ENCODE results near the gene FCGR1A.
A peak's percentile ranks its signal among the peaks of the same experiment; 100 is the strongest.
"Not testable (repeated sequence)": the region's sequence is repeated elsewhere in the genome, so short reads cannot be mapped to it uniquely, and the experiment has no call there.

FCGR1A gene

DNA sequence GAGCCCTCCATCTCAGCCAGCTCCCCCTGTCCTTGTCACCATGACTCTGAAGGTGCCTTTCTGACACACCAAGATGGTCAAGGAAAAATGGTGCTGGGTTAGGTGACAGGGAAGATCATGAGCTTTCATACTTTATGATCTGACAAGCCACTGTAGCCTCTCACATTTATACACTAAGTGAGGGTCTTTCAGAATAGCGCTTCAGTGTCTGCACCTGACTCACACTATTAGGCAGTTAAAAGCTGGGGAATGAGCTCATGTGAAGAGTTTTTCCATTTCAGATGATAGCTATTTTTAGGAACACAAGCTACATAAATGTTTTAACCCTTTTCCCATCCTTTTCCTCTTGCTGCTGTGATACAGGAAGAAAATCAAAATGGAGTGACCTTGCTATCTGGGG lies 4.2 kb upstream of the FCGR1A start:
- not testable (repeated sequence) for DNase-seq

DNA sequence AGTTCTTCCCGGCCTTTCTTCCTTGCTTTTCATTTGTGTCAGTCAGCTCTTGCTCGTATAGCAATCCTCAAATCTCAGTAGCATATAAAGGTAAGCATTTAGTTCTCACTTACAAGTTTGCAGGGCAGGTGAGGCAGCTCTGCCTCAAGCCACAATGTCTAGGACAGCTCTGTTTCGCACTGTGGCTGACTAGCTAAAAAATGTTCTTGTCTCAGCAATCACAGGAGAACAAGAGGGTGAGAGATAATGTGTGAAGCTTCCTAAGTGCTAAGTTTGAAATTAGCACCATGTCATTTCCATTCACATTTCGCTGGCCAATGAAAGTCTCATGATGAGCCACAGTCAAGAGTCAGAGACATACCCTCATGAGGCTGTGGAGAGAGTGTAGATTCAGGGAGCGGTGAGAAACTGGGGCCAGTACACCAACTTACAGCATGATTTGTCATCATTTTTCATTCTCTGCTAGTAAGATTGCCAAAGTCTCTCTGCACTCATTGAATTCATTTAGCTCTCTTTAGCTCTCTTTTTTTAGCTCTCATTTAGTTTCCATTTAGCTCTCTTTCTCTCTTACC lies 995 bp upstream of the FCGR1A start:
- DNase-seq: not testable (repeated sequence)

DNA sequence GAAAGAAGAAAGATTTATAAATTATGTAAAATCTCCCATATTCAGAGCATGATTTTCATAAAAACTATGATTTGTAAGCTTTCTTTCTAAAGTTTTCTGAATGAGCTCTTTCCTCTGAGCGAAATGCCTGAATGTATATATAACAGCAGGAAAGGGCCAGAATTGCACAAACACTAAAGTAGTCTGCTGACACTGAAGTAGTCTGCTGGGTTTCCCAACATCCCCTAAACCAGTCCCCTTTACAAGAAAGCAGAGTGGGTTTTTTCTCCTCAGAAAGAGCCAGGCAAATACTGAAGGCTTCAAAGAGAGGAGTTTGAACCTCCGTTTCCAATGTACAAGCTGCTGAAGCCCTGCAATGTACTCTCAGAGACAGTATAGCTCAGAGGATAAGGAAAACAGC lies 795 bp downstream of the FCGR1A start:
- DNase-seq: not testable (repeated sequence)

- not testable (repeated sequence) for DNase-seq
Observed at GRCh38 chr1:149783868-149784267, 1.4 kb downstream of the FCGR1A start.

GRCh38 chr1:149787688-149788451 lies 5.4 kb downstream of the FCGR1A start:
- not testable (repeated sequence) for DNase-seq

- peak; percentile 68 for DNase-seq
Observed at GRCh38 chr1:149792502-149792901, 10.0 kb downstream of the FCGR1A start.

DNA sequence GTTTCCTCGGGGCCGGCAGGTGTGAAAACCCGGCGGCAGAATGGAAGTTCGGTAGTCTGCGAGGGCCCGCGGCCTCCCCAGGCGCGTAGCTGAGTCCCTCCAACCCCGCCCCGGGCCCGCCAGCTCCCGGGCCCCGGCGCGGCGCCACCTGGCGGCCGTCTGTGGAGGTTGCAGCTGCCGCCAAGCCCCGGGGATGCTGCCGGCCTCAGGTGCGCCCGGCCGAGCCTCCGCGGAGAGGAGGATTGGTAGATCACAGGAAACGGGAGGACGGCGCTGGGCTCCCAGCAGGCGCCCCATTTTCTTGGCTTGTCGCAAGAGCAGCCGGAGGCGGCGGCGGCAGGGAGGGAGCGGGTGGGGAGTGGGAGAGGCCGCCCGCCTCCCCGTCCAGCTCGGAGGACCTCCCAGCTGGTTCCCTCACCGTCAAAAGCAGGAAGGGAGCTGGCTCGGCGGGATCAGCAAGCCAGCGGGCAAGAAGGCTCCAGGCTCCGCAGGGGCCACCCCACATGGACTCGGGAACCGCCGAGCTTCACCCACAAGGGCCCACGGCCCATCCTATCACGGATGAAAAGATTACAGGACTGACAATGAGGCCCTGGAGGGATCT lies 10.5 kb downstream of the FCGR1A start:
- DNase-seq: peak; percentile 83

DNA sequence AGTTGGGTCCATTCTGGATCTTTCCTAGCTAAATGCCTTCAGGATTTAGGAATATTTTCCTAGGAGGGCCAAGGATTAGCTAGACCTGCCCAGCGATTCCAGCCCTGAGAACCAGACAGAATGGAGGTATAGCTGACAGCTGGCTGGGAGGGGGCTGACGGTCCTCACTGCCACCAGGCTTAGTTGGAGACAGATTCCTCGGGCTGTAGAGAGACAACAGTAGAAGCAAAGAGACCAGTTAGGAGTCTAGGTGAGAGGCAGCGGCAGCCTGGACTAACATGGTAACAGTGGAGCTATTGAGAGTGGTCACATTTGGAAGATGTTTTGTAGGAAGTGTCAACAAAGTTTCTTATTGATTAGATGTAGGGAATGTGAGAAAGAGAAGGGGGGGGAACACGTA lies 11.4 kb downstream of the FCGR1A start:
- not testable (repeated sequence) for DNase-seq

GRCh38 chr1:149801628-149802027 lies 19.1 kb downstream of the FCGR1A start:
- DNase-seq: not testable (repeated sequence)

- not testable (repeated sequence) for DNase-seq
Observed at GRCh38 chr1:149804417-149805080, 22.1 kb downstream of the FCGR1A start.

DNA sequence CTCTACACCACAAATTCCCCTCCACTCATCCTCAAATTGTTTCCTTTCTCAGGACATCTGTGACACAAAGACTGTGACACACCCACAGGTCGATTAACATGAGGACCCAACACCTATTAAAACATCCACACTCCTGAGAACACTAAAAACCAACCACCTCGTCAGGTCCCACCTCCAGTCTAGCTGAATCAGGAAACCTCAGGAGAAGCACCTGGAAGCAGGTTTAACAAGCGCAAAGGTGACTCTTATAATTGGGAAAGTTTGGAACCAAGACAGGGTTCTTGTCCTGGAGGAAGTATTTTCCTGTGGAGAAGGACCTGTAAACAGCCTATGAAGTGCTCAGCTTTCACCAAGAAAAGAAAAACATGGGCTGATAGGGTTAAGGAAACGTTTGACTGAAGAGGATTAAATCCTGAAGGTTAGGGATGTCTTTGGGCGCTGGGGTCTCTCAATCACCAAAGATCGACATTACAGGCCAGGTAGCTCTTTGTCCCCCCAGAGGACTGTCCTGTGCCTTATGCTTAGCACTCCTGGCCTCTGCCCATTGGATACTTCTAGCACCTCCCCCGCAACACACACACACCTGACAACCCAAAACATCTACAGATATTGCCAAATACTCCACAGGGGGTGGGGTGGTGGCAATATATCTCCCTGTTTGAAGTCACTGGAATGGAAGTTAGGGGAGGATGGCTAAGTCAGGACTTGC lies 28.4 kb downstream of the FCGR1A start:
- not testable (repeated sequence) for DNase-seq

DNA sequence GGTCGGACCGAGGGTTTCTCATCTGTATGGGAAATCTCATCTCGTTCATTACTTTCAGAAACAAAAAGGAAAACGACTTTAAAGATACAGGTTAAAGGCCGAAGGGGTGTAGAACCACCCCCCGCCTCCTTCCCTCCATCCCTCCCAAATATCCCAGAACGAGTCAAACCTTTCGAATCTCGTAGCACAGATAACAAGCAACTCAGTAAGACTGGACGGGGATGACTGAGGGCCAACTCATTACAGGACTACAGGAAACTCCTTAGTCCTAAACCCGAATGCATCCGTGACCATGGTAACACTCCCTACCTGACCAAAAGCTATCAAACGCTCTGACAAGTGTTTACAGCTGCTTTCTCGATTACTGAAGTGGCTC lies 29.0 kb downstream of the FCGR1A start:
- DNase-seq: peak; percentile 32

GRCh38 chr1:149811890-149812829 lies 29.7 kb downstream of the FCGR1A start:
- DNase-seq: peak; percentile 72

DNA sequence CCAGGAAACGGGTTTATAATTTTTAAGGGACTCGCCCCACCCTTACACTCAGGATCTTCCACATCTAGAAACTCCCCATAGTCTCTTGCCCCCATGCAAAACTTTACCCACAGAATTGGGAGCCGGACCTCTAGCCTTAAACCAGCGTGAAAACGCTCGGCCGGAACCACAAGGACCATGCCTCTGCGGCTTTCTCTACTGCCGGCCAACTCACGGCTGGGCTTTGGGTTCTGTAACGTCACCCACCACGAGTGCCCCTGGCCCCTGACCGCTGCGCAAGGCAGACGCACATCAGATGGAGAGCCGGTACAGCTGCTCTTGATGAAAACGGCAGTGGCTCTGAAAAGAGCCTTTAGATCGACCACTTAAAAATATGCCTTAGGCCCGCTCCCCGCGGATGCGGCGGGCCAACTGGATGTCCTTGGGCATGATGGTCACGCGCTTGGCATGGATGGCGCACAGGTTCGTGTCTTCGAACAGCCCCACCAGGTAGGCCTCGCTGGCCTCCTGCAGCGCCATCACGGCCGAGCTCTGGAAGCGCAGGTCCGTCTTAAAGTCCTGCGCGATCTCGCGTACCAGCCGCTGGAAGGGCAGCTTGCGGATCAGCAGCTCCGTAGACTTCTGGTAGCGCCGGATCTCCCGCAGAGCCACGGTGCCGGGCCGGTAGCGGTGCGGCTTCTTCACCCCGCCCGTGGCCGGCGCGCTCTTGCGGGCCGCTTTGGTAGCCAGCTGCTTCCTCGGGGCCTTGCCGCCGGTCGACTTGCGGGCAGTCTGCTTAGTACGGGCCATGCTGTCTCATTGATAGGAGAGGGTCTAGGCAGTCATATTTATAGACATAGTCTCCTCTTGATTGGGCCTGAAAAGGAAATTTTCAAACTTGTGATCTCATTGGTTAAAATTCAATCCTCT lies 30.7 kb downstream of the FCGR1A start:
- peak; percentile 62 for DNase-seq

DNA sequence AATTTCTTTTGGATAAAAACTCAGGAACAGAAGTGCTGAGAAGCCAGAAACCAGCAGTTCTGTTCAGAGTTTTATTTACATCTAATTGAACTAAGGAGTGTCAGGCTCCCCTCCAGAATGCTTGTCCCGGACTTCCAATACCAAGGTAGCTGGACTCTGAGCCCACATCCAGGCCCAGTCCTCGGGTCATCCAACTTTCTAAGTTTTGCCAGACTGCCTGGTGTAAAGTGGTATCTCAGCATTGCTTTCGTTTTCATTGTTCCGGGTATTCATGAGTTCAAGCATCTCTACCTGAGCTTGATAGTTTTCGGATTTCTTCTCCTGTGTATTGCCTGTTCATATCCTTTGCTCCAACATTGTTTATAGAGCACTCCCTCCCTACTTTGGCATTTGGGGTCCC lies 37.9 kb downstream of the FCGR1A start:
- DNase-seq: not testable (repeated sequence)

- DNase-seq: not testable (repeated sequence)
Observed at GRCh38 chr1:149826555-149826954, 44.1 kb downstream of the FCGR1A start.

DNA sequence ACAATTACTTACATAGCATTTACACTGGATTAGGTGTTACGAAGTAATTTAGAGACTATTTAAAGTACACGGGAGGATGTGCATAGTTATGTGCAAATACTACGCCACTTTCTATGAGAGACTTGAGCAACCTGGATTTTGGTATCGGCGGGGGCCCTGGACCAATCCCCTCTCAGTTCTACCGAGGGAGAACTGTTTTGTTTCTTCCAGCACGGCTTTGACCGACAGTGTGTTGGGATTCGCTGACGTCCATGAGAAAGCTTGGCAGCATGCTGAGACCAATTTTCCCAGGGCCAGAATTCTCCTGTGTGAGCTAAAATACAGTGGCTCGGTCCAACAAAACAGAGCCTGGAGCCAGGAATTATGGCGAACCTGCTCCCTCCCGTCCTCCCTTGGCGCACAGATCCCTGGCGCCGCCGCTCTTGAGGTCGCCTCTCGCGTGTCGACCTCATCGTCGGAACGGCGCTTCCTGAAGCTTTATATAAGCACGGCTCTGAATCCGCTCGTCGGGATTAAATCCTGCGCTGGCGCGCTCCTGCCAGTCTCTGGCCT lies 49.3 kb downstream of the FCGR1A start:
- DNase-seq: not testable (repeated sequence)

DNA sequence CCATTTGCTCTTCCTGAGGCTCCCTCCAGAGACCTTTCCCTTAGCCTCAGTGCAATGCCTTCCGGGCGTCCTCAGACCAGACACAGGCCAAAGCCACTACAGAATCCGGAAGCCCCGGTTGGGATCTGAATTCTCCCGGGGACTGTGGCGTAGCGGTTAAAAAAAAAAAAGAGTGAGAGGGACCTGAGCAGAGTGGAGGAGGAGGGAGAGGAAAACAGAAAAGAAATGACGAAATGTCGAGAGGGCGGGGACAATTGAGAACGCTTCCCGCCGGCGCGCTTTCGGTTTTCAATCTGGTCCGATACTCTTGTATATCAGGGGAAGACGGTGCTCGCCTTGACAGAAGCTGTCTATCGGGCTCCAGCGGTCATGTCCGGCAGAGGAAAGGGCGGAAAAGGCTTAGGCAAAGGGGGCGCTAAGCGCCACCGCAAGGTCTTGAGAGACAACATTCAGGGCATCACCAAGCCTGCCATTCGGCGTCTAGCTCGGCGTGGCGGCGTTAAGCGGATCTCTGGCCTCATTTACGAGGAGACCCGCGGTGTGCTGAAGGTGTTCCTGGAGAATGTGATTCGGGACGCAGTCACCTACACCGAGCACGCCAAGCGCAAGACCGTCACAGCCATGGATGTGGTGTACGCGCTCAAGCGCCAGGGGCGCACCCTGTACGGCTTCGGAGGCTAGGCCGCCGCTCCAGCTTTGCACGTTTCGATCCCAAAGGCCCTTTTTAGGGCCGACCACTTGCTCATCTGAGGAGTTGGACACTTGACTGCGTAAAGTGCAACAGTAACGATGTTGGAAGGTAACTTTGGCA lies 50.0 kb downstream of the FCGR1A start:
- not testable (repeated sequence) for DNase-seq

DNA sequence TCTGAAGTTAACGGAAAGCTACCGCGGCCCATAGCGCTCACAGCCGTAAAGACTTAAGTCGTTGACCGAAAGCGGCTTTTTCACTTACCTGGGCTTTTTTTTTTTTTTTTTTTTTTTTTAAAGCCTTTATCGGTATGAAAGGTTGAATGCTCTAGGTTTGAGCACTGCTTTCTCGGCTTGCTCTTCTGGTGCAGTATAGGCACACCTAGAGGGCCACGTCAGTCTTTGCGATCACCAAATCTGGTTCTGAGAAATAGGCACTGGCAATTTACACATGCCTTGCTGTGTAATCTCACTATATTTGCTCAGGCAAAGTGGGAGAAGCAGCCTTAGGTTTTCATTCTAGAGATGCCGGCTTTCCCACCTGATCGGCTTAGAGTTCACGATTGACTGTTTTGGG lies 50.6 kb downstream of the FCGR1A start:
- DNase-seq: not testable (repeated sequence)
